WI38 (cell line): ENCODE results near the gene CALHM6.
"Not testable (repeated sequence)": the region's sequence is repeated elsewhere in the genome, so short reads cannot be mapped to it uniquely, and the experiment has no call there.

Experiments
- H3K4me3 ChIP-seq: 2 replicates; pipeline ENCODE4 v1.5.1; 2011; ENCODE audit warnings: low read depth, mild to moderate bottlenecking, control low read depth, low read length
- CTCF ChIP-seq: IDR thresholded peaks from 2 replicates; pipeline ENCODE4 v1.5.1; 2012; ENCODE audit warnings: low read depth, mild to moderate bottlenecking, control low read depth, low read length

The CALHM6 gene

GRCh38 chr6:116492331-116493067, 31.3 kb downstream of the CALHM6 start:
- no peak overlapping the region for H3K4me3 ChIP-seq
- no peak for TF ChIP-seq CTCF

- not testable (repeated sequence) for H3K4me3 ChIP-seq
Observed at GRCh38 chr6:116495161-116495560, 34.0 kb downstream of the CALHM6 start.

- no peak overlapping the region for H3K4me3 ChIP-seq
- TF ChIP-seq CTCF: no peak
Observed at GRCh38 chr6:116497113-116497676, 36.0 kb downstream of the CALHM6 start.

GRCh38 chr6:116500969-116501433, 39.8 kb downstream of the CALHM6 start:
- no peak overlapping the region for H3K4me3 ChIP-seq
- TF ChIP-seq CTCF: no peak

- no peak for TF ChIP-seq CTCF
Observed at GRCh38 chr6:116507324-116507723, 46.1 kb downstream of the CALHM6 start.

GRCh38 chr6:116508527-116508926, 47.4 kb downstream of the CALHM6 start:
- no peak overlapping the region for H3K4me3 ChIP-seq
- TF ChIP-seq CTCF: no peak

More at GRCh38 chr6:116507324-116507723, 46.1 kb downstream of the CALHM6 start:
- H3K4me3 ChIP-seq: no peak overlapping the region

GRCh38 chr6:116511424-116512110, 50.4 kb downstream of the CALHM6 start, which contains the start of gene CALHM5:
Gene CALHM5, plus strand, starts transcription at chr6:116511639. Its CDS starts 58 bp downstream, at chr6:116511697.
- H3K4me3 ChIP-seq: peak within 1 kb of the TSS; percentile 65
- peak; percentile 54 for TF ChIP-seq CTCF
